ENCODE results near the gene FBXL16. TPM values are rescaled to one million over a fixed set of nuclear protein-coding genes. Genes with fewer than 3 reads are reported as not detected.
A peak's percentile ranks its signal among the peaks of the same experiment; 100 is the strongest.

The FBXL16 gene
- total RNA-seq, 1 donor: not detected

GRCh38 chr16:687499-687898 is 18.1 kb downstream of the FBXL16 start:
- Histone ChIP-seq H3K36me3 (ENCODE audit: insufficient read depth, low read length) (peaks cover 10% of the 10 kb centered on the region), H3K27ac (ENCODE audit: low read depth, low read length) (no peak overlapping the region), H3K27me3 (ENCODE audit: insufficient read depth, low read length) (peaks cover 9% of the 10 kb centered on the region), H2AFZ (ENCODE audit: low read length) (no peak overlapping the region), H4K20me1 (ENCODE audit: insufficient read depth, low read length) (peaks cover 11% of the 10 kb centered on the region), H3K4me3 (ENCODE audit: insufficient read depth, low read length) (no peak overlapping the region), H3K4me2 (ENCODE audit: insufficient read depth, low read length) (no peak overlapping the region), H3K9me3 (ENCODE audit: low read depth, low read length) (no peaks in the 10 kb centered on the region), H3K79me2 (ENCODE audit: insufficient read depth, low read length) (peaks cover 37% of the 10 kb centered on the region), H3K4me1 (ENCODE audit: insufficient read depth, low read length) (peaks cover 16% of the 10 kb centered on the region)
- no peak for DNase-seq (ENCODE audit: insufficient read length, low spot score, missing footprints)
- no peak for TF ChIP-seq CTCF (IDR thresholded peaks at IDR 0.05; ENCODE audit: extremely low read depth, low read depth, low read length)

GRCh38 chr16:686459-687260 is 18.9 kb downstream of the FBXL16 start:
- Histone ChIP-seq H2AFZ (ENCODE audit: low read length) (no peak overlapping the region), H3K4me3 (ENCODE audit: insufficient read depth, low read length) (no peak overlapping the region), H3K9me3 (ENCODE audit: low read depth, low read length) (no peaks in the 10 kb centered on the region), H3K4me1 (ENCODE audit: insufficient read depth, low read length) (peaks cover 21% of the 10 kb centered on the region), H3K36me3 (ENCODE audit: insufficient read depth, low read length) (peaks cover 18% of the 10 kb centered on the region), H3K27ac (ENCODE audit: low read depth, low read length) (no peak overlapping the region), H3K4me2 (ENCODE audit: insufficient read depth, low read length) (no peak overlapping the region), H3K79me2 (ENCODE audit: insufficient read depth, low read length) (peaks cover 45% of the 10 kb centered on the region), H4K20me1 (ENCODE audit: insufficient read depth, low read length) (peaks cover 19% of the 10 kb centered on the region), H3K27me3 (ENCODE audit: insufficient read depth, low read length) (peaks cover under 1% of the 10 kb centered on the region)
- no peak for DNase-seq (ENCODE audit: insufficient read length, low spot score, missing footprints)
- TF ChIP-seq CTCF (IDR thresholded peaks at IDR 0.05; ENCODE audit: extremely low read depth, low read depth, low read length): no peak

- peak; percentile 61 for TF ChIP-seq CTCF (IDR thresholded peaks at IDR 0.05; ENCODE audit: extremely low read depth, low read depth, low read length)
- Histone ChIP-seq H3K4me3 (ENCODE audit: insufficient read depth, low read length) (no peak overlapping the region), H3K36me3 (ENCODE audit: insufficient read depth, low read length) (peaks cover 23% of the 10 kb centered on the region), H4K20me1 (ENCODE audit: insufficient read depth, low read length) (peaks cover 26% of the 10 kb centered on the region), H3K9me3 (ENCODE audit: low read depth, low read length) (no peaks in the 10 kb centered on the region), H3K4me1 (ENCODE audit: insufficient read depth, low read length) (peaks cover 28% of the 10 kb centered on the region), H3K4me2 (ENCODE audit: insufficient read depth, low read length) (no peak overlapping the region), H2AFZ (ENCODE audit: low read length) (no peak overlapping the region), H3K79me2 (ENCODE audit: insufficient read depth, low read length) (peaks cover 52% of the 10 kb centered on the region), H3K27me3 (ENCODE audit: insufficient read depth, low read length) (no peaks in the 10 kb centered on the region), H3K27ac (ENCODE audit: low read depth, low read length) (no peak overlapping the region)
- DNase-seq (ENCODE audit: insufficient read length, low spot score, missing footprints): peak; percentile 96
These were observed 19.6 kb downstream of the FBXL16 start for GRCh38 chr16:685967-686366.

GRCh38 chr16:684961-685696 is 20.5 kb downstream of the FBXL16 start:
- H3K36me3 ChIP-seq (ENCODE audit: insufficient read depth, low read length): peaks cover 23% of the 10 kb centered on the region
- no peak for TF ChIP-seq CTCF (IDR thresholded peaks at IDR 0.05; ENCODE audit: extremely low read depth, low read depth, low read length)
- no peak overlapping the region for H2AFZ ChIP-seq (ENCODE audit: low read length)
- no peak overlapping the region for H3K27ac ChIP-seq (ENCODE audit: low read depth, low read length)
- H3K4me1 ChIP-seq (ENCODE audit: insufficient read depth, low read length): peaks cover 30% of the 10 kb centered on the region
- DNase-seq (ENCODE audit: insufficient read length, low spot score, missing footprints): no peak
- H3K4me3 ChIP-seq (ENCODE audit: insufficient read depth, low read length): no peak overlapping the region
- H3K4me2 ChIP-seq (ENCODE audit: insufficient read depth, low read length): peak overlapping the region; percentile 86
- H3K79me2 ChIP-seq (ENCODE audit: insufficient read depth, low read length): peaks cover 55% of the 10 kb centered on the region
- H3K9me3 ChIP-seq (ENCODE audit: low read depth, low read length): no peaks in the 10 kb centered on the region
- H3K27me3 ChIP-seq (ENCODE audit: insufficient read depth, low read length): no peaks in the 10 kb centered on the region
- peaks cover 29% of the 10 kb centered on the region for H4K20me1 ChIP-seq (ENCODE audit: insufficient read depth, low read length)
